GM12891 (cell line): ENCODE measurements around the gene UBE2O.

Experiments
- DNase-seq: peaks from one replicate; pipeline ENCODE4 v3.0.0; 2011; ENCODE audit warnings: low spot score; ENCODE audit not compliant: insufficient read length
- FAIRE-seq: peaks from 2 replicates; lab custom pipeline; 2011; peaks lifted over from hg19 to GRCh38; lab: Jason Lieb, UNC
- PAX5 ChIP-seq: IDR thresholded peaks from 2 replicates; pipeline ENCODE4 v1.6.1; 2011; ENCODE audit warnings: low read length, moderate library complexity, mild to moderate bottlenecking; ENCODE audit not compliant: insufficient read depth, severe bottlenecking
- POLR2A ChIP-seq: IDR thresholded peaks from 2 replicates; pipeline ENCODE4 v1.6.1; 2011; ENCODE audit warnings: low read depth, low read length, control low read depth
- POLR2AphosphoS5 ChIP-seq: IDR thresholded peaks from 2 replicates; pipeline ENCODE4 v1.6.1; 2011; ENCODE audit warnings: low read depth, low read length, control low read depth
- POU2F2 ChIP-seq: IDR thresholded peaks from 2 replicates; pipeline ENCODE4 v1.6.1; 2011; ENCODE audit warnings: low read depth, mild to moderate bottlenecking, control low read depth, low read length, moderate library complexity
- SPI1 ChIP-seq: IDR thresholded peaks from 2 replicates; pipeline ENCODE4 v1.6.1; 2011; ENCODE audit warnings: low read depth, low read length, control low read depth
- TAF1 ChIP-seq: IDR thresholded peaks from 2 replicates; pipeline ENCODE4 v1.6.1; 2011; ENCODE audit warnings: low read depth, low read length, control low read depth

The UBE2O gene

GRCh38 chr17:76428511-76428910 is 24.4 kb downstream of the UBE2O start:
- TF ChIP-seq POLR2A: no peak
- TF ChIP-seq PAX5: no peak
- TF ChIP-seq POLR2AphosphoS5: no peak
- no peak for TF ChIP-seq SPI1
- no peak for TF ChIP-seq POU2F2
- TF ChIP-seq TAF1: no peak
- no peak for DNase-seq
- FAIRE-seq: no peak

- FAIRE-seq (no peak), DNase-seq (no peak)
These were observed 25.3 kb downstream of the UBE2O start for GRCh38 chr17:76427501-76428231.

GRCh38 chr17:76426853-76427252 is 26.1 kb downstream of the UBE2O start:
- FAIRE-seq: no peak

More at GRCh38 chr17:76427501-76428231, 25.3 kb downstream of the UBE2O start:
- TF ChIP-seq TAF1 (no peak), POLR2A (no peak), SPI1 (peak; percentile 50)

GRCh38 chr17:76422860-76423259 is 30.1 kb downstream of the UBE2O start:
- TF ChIP-seq PAX5: no peak
- TF ChIP-seq SPI1: no peak
- DNase-seq (no peak), FAIRE-seq (no peak)

More at GRCh38 chr17:76426853-76427252, 26.1 kb downstream of the UBE2O start:
- TF ChIP-seq SPI1 (no peak), POU2F2 (no peak), POLR2AphosphoS5 (no peak), PAX5 (no peak), POLR2A (no peak), TAF1 (no peak)
- DNase-seq: no peak

GRCh38 chr17:76422406-76422805 is 30.5 kb downstream of the UBE2O start:
- DNase-seq (no peak), FAIRE-seq (no peak)
- no peak for TF ChIP-seq TAF1
- TF ChIP-seq SPI1: no peak

GRCh38 chr17:76421044-76421407 is 31.9 kb downstream of the UBE2O start:
- TF ChIP-seq TAF1 (no peak), SPI1 (no peak), POU2F2 (no peak), POLR2AphosphoS5 (no peak), POLR2A (no peak), PAX5 (no peak)
- no peak for DNase-seq
- FAIRE-seq: no peak

GRCh38 chr17:76420356-76421043 is 32.5 kb downstream of the UBE2O start:
- peak; percentile 65 for FAIRE-seq
- DNase-seq: no peak
- TF ChIP-seq POLR2A: no peak
- TF ChIP-seq SPI1: no peak
- TF ChIP-seq POU2F2: no peak
- no peak for TF ChIP-seq POLR2AphosphoS5
- no peak for TF ChIP-seq PAX5
- no peak for TF ChIP-seq TAF1

- DNase-seq (no peak), FAIRE-seq (no peak)
- TF ChIP-seq POU2F2 (no peak), SPI1 (no peak), POLR2AphosphoS5 (no peak), POLR2A (no peak), TAF1 (no peak), PAX5 (no peak)
These were observed 33.2 kb downstream of the UBE2O start for GRCh38 chr17:76419576-76420260.

- DNase-seq: no peak
- TF ChIP-seq SPI1 (no peak), PAX5 (no peak), TAF1 (no peak), POLR2AphosphoS5 (no peak), POLR2A (no peak), POU2F2 (no peak)
- FAIRE-seq: no peak
These were observed 35.3 kb downstream of the UBE2O start for GRCh38 chr17:76417499-76418143.

- TF ChIP-seq PAX5 (no peak), SPI1 (no peak), TAF1 (no peak), POLR2A (no peak), POLR2AphosphoS5 (no peak), POU2F2 (no peak)
- FAIRE-seq (no peak), DNase-seq (no peak)
These were observed 36.1 kb downstream of the UBE2O start for GRCh38 chr17:76416899-76417298.
